Measurements from ENCODE around the gene TEX10.

DNA sequence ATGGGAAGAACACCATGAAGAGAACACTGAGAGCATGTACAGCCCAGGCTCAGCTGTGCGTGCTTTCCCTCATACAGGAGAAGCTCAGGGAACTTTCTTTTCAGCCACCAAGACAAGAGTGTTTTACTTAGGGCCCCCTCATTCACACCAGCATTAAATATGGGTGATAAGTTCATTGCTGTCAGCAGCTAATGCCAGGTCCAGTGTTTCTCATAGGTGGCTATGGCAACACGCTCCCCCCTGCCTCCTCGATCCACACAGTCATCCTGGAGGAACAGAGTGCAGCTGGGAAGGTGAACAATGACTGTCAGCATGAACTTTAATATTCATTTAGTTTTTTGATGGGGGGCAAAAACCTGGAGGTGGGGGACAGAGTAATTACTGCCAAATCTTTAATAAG, 54.4 kb downstream of the TEX10 start:
- TF ChIP-seq, protein P1, sequence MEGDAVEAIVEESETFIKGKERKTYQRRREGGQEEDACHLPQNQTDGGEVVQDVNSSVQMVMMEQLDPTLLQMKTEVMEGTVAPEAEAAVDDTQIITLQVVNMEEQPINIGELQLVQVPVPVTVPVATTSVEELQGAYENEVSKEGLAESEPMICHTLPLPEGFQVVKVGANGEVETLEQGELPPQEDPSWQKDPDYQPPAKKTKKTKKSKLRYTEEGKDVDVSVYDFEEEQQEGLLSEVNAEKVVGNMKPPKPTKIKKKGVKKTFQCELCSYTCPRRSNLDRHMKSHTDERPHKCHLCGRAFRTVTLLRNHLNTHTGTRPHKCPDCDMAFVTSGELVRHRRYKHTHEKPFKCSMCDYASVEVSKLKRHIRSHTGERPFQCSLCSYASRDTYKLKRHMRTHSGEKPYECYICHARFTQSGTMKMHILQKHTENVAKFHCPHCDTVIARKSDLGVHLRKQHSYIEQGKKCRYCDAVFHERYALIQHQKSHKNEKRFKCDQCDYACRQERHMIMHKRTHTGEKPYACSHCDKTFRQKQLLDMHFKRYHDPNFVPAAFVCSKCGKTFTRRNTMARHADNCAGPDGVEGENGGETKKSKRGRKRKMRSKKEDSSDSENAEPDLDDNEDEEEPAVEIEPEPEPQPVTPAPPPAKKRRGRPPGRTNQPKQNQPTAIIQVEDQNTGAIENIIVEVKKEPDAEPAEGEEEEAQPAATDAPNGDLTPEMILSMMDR (IDR thresholded peaks at IDR 0.05) = no peak
- TF ChIP-seq POLR2AphosphoS5 (IDR thresholded peaks at IDR 0.05) = no peak
